ENCODE results near the gene DEF6.

DEF6 gene

GRCh38 chr6:35294308-35294945 is 3.2 kb upstream of the DEF6 start:
- TF ChIP-seq GATA2 (IDR thresholded peaks at IDR 0.05; ENCODE audit: low read depth, low read length): no peak
- TF ChIP-seq GATA3 (IDR thresholded peaks at IDR 0.05; ENCODE audit: low read depth, low read length): no peak

- TF ChIP-seq GATA3 (IDR thresholded peaks at IDR 0.05; ENCODE audit: low read depth, low read length) (no peak), GATA2 (IDR thresholded peaks at IDR 0.05; ENCODE audit: low read depth, low read length) (no peak)
These were observed 2.6 kb upstream of the DEF6 start for GRCh38 chr6:35295036-35295435.

- TF ChIP-seq GATA3 (IDR thresholded peaks at IDR 0.05; ENCODE audit: low read depth, low read length): no peak
- no peak for TF ChIP-seq GATA2 (IDR thresholded peaks at IDR 0.05; ENCODE audit: low read depth, low read length)
These were observed 1.9 kb upstream of the DEF6 start for GRCh38 chr6:35295521-35296315.

GRCh38 chr6:35296931-35297600 is 552 bp upstream of the DEF6 start:
- TF ChIP-seq GATA3 (IDR thresholded peaks at IDR 0.05; ENCODE audit: low read depth, low read length) (no peak), GATA2 (IDR thresholded peaks at IDR 0.05; ENCODE audit: low read depth, low read length) (no peak)

- TF ChIP-seq GATA2 (IDR thresholded peaks at IDR 0.05; ENCODE audit: low read depth, low read length): no peak
- TF ChIP-seq GATA3 (IDR thresholded peaks at IDR 0.05; ENCODE audit: low read depth, low read length): no peak
These were observed 1.1 kb downstream of the DEF6 start for GRCh38 chr6:35298625-35299140.

- TF ChIP-seq GATA2 (IDR thresholded peaks at IDR 0.05; ENCODE audit: low read depth, low read length) (no peak), GATA3 (IDR thresholded peaks at IDR 0.05; ENCODE audit: low read depth, low read length) (no peak)
These were observed 2.1 kb downstream of the DEF6 start for GRCh38 chr6:35299674-35300073.

- TF ChIP-seq GATA3 (IDR thresholded peaks at IDR 0.05; ENCODE audit: low read depth, low read length): no peak
- TF ChIP-seq GATA2 (IDR thresholded peaks at IDR 0.05; ENCODE audit: low read depth, low read length): no peak
These were observed 3.2 kb downstream of the DEF6 start for GRCh38 chr6:35300848-35301247.

GRCh38 chr6:35302604-35303241 is 5.1 kb downstream of the DEF6 start:
- TF ChIP-seq GATA2 (IDR thresholded peaks at IDR 0.05; ENCODE audit: low read depth, low read length) (no peak), GATA3 (IDR thresholded peaks at IDR 0.05; ENCODE audit: low read depth, low read length) (no peak)

- TF ChIP-seq GATA3 (IDR thresholded peaks at IDR 0.05; ENCODE audit: low read depth, low read length) (no peak), GATA2 (IDR thresholded peaks at IDR 0.05; ENCODE audit: low read depth, low read length) (no peak)
These were observed 6.7 kb downstream of the DEF6 start for GRCh38 chr6:35304299-35304698.

- TF ChIP-seq GATA2 (IDR thresholded peaks at IDR 0.05; ENCODE audit: low read depth, low read length) (no peak), GATA3 (IDR thresholded peaks at IDR 0.05; ENCODE audit: low read depth, low read length) (no peak)
These were observed 7.5 kb downstream of the DEF6 start for GRCh38 chr6:35305117-35305516.

- TF ChIP-seq GATA2 (IDR thresholded peaks at IDR 0.05; ENCODE audit: low read depth, low read length) (no peak), GATA3 (IDR thresholded peaks at IDR 0.05; ENCODE audit: low read depth, low read length) (no peak)
These were observed 12.1 kb downstream of the DEF6 start for GRCh38 chr6:35309611-35310264.

GRCh38 chr6:35310265-35310831 is 12.7 kb downstream of the DEF6 start:
- TF ChIP-seq GATA3 (IDR thresholded peaks at IDR 0.05; ENCODE audit: low read depth, low read length) (no peak), GATA2 (IDR thresholded peaks at IDR 0.05; ENCODE audit: low read depth, low read length) (no peak)

GRCh38 chr6:35311390-35312075 is 13.9 kb downstream of the DEF6 start:
- no peak for TF ChIP-seq GATA2 (IDR thresholded peaks at IDR 0.05; ENCODE audit: low read depth, low read length)
